ENCODE measurements around the gene CACNG4.

CACNG4 gene

GRCh38 chr17:67051155-67051538 lies 86.6 kb downstream of the CACNG4 start:
- no peak overlapping the region for H3K4me2 ChIP-seq (ENCODE audit: low read length)
- TF ChIP-seq EZH2phosphoT487 (IDR thresholded peaks at IDR 0.05; ENCODE audit: borderline replicate concordance, low read length) = no peak
- no peak for TF ChIP-seq CTCF (IDR thresholded peaks at IDR 0.05; ENCODE audit: low read depth, low read length, poor library complexity, severe bottlenecking)

GRCh38 chr17:67051837-67052236 lies 87.3 kb downstream of the CACNG4 start:
- Histone ChIP-seq H4K20me1 (ENCODE audit: control insufficient read depth, insufficient read depth, low read depth, low read length) (no peaks in the 10 kb centered on the region), H3K4me2 (ENCODE audit: low read length) (no peak overlapping the region), H3K27me3 (ENCODE audit: control insufficient read depth, low read length) (no peaks in the 10 kb centered on the region), H3K4me3 (ENCODE audit: low read length) (no peak overlapping the region), H3K27ac (ENCODE audit: low read depth, low read length) (no peak overlapping the region), H3K4me1 (ENCODE audit: control insufficient read depth, low read length) (peaks cover 9% of the 10 kb centered on the region), H3K36me3 (ENCODE audit: control insufficient read depth, low read length) (no peaks in the 10 kb centered on the region), H3K9me3 (ENCODE audit: control insufficient read depth, insufficient read depth, low read length) (peaks cover 12% of the 10 kb centered on the region), H3K9me2 (replicated peaks; ENCODE audit: control insufficient read depth, low read length) (no peaks in the 10 kb centered on the region), H3K79me2 (ENCODE audit: control insufficient read depth, low read length) (no peaks in the 10 kb centered on the region), H3F3A (ENCODE audit: control insufficient read depth, insufficient read depth) (no peaks in the 10 kb centered on the region)
- TF ChIP-seq CTCF (IDR thresholded peaks at IDR 0.05; ENCODE audit: low read depth, low read length, poor library complexity, severe bottlenecking) (no peak), EZH2phosphoT487 (IDR thresholded peaks at IDR 0.05; ENCODE audit: borderline replicate concordance, low read length) (no peak)

More at GRCh38 chr17:67051155-67051538, 86.6 kb downstream of the CACNG4 start:
- Histone ChIP-seq H3K27ac (ENCODE audit: low read depth, low read length) (no peak overlapping the region), H3K4me3 (ENCODE audit: low read length) (no peak overlapping the region), H3K9me3 (ENCODE audit: control insufficient read depth, insufficient read depth, low read length) (peaks cover 12% of the 10 kb centered on the region), H3K9me2 (replicated peaks; ENCODE audit: control insufficient read depth, low read length) (no peaks in the 10 kb centered on the region), H3K36me3 (ENCODE audit: control insufficient read depth, low read length) (no peaks in the 10 kb centered on the region), H4K20me1 (ENCODE audit: control insufficient read depth, insufficient read depth, low read depth, low read length) (no peaks in the 10 kb centered on the region), H3K27me3 (ENCODE audit: control insufficient read depth, low read length) (no peaks in the 10 kb centered on the region), H3F3A (ENCODE audit: control insufficient read depth, insufficient read depth) (no peaks in the 10 kb centered on the region), H3K79me2 (ENCODE audit: control insufficient read depth, low read length) (no peaks in the 10 kb centered on the region), H3K4me1 (ENCODE audit: control insufficient read depth, low read length) (peaks cover 2% of the 10 kb centered on the region)

GRCh38 chr17:67052720-67053437 lies 88.4 kb downstream of the CACNG4 start:
- peaks cover 12% of the 10 kb centered on the region for H3K4me1 ChIP-seq (ENCODE audit: control insufficient read depth, low read length)
- H3K27me3 ChIP-seq (ENCODE audit: control insufficient read depth, low read length) = no peaks in the 10 kb centered on the region
- no peaks in the 10 kb centered on the region for H4K20me1 ChIP-seq (ENCODE audit: control insufficient read depth, insufficient read depth, low read depth, low read length)
- no peak overlapping the region for H3K27ac ChIP-seq (ENCODE audit: low read depth, low read length)
- TF ChIP-seq EZH2phosphoT487 (IDR thresholded peaks at IDR 0.05; ENCODE audit: borderline replicate concordance, low read length) (no peak), CTCF (IDR thresholded peaks at IDR 0.05; ENCODE audit: low read depth, low read length, poor library complexity, severe bottlenecking) (no peak)
- no peaks in the 10 kb centered on the region for H3K79me2 ChIP-seq (ENCODE audit: control insufficient read depth, low read length)
- H3K4me3 ChIP-seq (ENCODE audit: low read length) = no peak overlapping the region
- no peaks in the 10 kb centered on the region for H3K36me3 ChIP-seq (ENCODE audit: control insufficient read depth, low read length)
- no peaks in the 10 kb centered on the region for H3F3A ChIP-seq (ENCODE audit: control insufficient read depth, insufficient read depth)
- peaks cover 12% of the 10 kb centered on the region for H3K9me3 ChIP-seq (ENCODE audit: control insufficient read depth, insufficient read depth, low read length)
- no peak overlapping the region for H3K4me2 ChIP-seq (ENCODE audit: low read length)
- no peaks in the 10 kb centered on the region for H3K9me2 ChIP-seq (replicated peaks; ENCODE audit: control insufficient read depth, low read length)
